Testis (tissue), 3 donors: ENCODE data around the gene SEMA5A. TPM values are rescaled to one million over a fixed set of nuclear protein-coding genes. Genes with fewer than 3 reads are reported as not detected.

Source experiments
- DNase-seq: peaks from one replicate; pipeline ENCODE4 v3.0.0-alpha.2; 2019
- H3K27ac ChIP-seq, 2 donors: fragments of 200-600 bp; sonication (generic); one replicate each; pipeline ENCODE4 v1.5.1; 2019
- H3K27me3 ChIP-seq: fragments of 200-600 bp; sonication (generic); one replicate; pipeline ENCODE4 v1.5.1; 2019
- H3K36me3 ChIP-seq: fragments of 200-600 bp; sonication (generic); one replicate; pipeline ENCODE4 v1.5.1; 2017; ENCODE audit warnings: low read depth; ENCODE audit errors: missing control alignments
- H3K4me1 ChIP-seq: fragments of 200-600 bp; sonication (generic); one replicate; pipeline ENCODE4 v1.5.1; 2019
- H3K4me3 ChIP-seq, 2 donors: fragments of 200-600 bp; sonication (generic); one replicate each; pipeline ENCODE4 v1.5.1; 2017 to 2019
- H3K9me3 ChIP-seq: fragments of 200-600 bp; sonication (generic); one replicate; pipeline ENCODE4 v1.5.1; 2017
- POLR2A ChIP-seq: fragments of 450-650 bp; IDR thresholded peaks from one replicate; pipeline ENCODE4 v1.6.1; 2017; ENCODE audit warnings: antibody characterized with exemption, mild to moderate bottlenecking, moderate library complexity
- WGBS, 2 donors: methylation state at CpG; one replicate each; pipeline ENCODE4 v1.1.5; 2018; 5-methylcytosine and 5-hydroxymethylcytosine counted together
- intact Hi-C: fragments of 100-400 bp; cut with DNase I; formaldehyde crosslinking; loops from one replicate; pipeline ENCODE4 v1.15.1; 2023; ENCODE audit warnings: low total_unique reads
- polyA plus RNA-seq: library from polyadenylated mRNA; stranded (reverse); fragments of 350-450 nt; fragmentation: Illumina TruSeq; extraction: RNeasy Lipid Tissue Mini Kit (QIAGEN cat#74804); gene quantifications from one replicate; pipeline ENCODE4 v1.2.3, GENCODE V29; 2014; ENCODE audit warnings: low read depth, low replicate concordance; ENCODE audit not compliant: insufficient read depth
- total RNA-seq, 2 donors: library from RNA; depleted of rRNA; stranded (reverse); fragments of >200 nt; gene quantifications; one replicate each; pipeline ENCODE4 v1.2.3, GENCODE V29; 2016
- TF ChIP-seq, protein P1 (sequence below), 3 experiments: fragments of 450-650 bp in 2 of 3; fragments of 200-600 bp in 1 of 3; sonication (generic) in 1 of 3; IDR thresholded peaks; one replicate each; pipeline ENCODE4 v1.5.1; 2016 to 2019; ENCODE audit warnings: antibody characterized with exemption in 3 of 3, mild to moderate bottlenecking in 2 of 3, moderate library complexity in 1 of 3

SEMA5A gene
- total and polyA plus RNA-seq, 3 donors from 2014 or later = 3.4 to 12.8 (median 5.4) TPM

DNA sequence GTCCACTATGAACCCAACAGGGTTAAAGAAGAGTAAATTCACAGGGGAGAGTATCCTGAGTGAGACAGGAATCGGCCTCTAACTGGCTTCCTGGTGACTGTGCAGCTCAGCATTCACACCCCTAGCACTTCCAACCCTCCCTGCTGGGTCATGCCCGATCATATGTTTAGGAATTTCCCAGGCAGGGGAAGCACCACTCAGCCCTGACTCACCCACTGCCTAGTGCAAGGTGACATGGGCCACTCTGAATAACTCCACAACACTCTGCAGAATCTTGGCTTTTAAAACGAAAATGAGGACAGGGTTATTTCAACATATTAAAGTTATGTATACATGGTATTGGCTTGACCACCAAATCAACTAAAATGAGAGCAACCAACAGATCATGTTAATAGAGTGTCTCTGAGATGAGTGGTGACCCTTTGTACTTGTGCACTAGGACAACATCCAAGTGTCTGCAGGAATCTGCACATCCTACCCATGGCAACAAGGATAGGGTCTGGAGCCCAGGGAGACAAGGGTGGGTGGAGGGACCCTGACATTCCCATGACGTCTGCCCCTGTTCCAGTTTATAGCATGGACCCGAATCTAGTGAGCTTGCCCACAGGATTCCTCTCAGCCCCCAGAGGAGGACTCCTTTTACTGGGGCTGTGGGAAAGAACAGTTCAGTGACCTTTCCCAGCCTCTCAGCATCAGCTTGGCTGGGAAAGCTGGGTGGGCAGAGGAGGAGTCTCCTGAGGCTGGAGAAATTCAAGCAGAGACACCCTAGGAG is 485.8 kb downstream of the SEMA5A start:
- Histone ChIP-seq H3K9me3 (no peaks in the 10 kb centered on the region), H3K27me3 (no peaks in the 10 kb centered on the region), H3K36me3 (no peaks in the 10 kb centered on the region), H3K4me1 (no peaks in the 10 kb centered on the region), H3K27ac (no peak overlapping the region), H3K4me3 (no peak overlapping the region)
- intact Hi-C loops = no loop called here
- TF ChIP-seq POLR2A = no peak
- TF ChIP-seq, protein P1, sequence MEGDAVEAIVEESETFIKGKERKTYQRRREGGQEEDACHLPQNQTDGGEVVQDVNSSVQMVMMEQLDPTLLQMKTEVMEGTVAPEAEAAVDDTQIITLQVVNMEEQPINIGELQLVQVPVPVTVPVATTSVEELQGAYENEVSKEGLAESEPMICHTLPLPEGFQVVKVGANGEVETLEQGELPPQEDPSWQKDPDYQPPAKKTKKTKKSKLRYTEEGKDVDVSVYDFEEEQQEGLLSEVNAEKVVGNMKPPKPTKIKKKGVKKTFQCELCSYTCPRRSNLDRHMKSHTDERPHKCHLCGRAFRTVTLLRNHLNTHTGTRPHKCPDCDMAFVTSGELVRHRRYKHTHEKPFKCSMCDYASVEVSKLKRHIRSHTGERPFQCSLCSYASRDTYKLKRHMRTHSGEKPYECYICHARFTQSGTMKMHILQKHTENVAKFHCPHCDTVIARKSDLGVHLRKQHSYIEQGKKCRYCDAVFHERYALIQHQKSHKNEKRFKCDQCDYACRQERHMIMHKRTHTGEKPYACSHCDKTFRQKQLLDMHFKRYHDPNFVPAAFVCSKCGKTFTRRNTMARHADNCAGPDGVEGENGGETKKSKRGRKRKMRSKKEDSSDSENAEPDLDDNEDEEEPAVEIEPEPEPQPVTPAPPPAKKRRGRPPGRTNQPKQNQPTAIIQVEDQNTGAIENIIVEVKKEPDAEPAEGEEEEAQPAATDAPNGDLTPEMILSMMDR (IDR thresholded peaks at IDR 0.05) = no peak
- WGBS, 2 donors = 46 to 60% methylated on average over 5 of the region's 5 CpGs
- no peak for DNase-seq

DNA sequence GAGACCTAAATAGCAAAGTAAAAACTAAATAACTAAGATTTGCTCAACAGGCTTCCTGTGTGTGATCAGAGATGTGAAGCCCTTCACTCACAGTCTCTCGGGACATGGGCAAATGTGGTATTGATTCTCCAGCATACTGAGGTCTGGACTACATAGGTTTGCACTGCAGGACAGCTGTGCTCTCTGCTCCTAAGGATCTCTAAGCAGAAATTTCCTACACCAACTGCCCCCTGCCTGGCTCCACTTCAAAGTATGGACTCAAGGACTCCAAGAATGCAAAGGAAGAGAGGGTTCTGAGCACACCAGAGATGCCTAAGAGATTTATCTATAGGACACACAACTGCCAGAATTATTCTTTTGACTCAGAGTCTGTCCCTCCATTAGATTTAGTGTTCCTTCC is 487.2 kb downstream of the SEMA5A start:
- H3K27ac ChIP-seq = no peak overlapping the region
- no peaks in the 10 kb centered on the region for H3K27me3 ChIP-seq
- no peak overlapping the region for H3K4me3 ChIP-seq
- H3K9me3 ChIP-seq = no peaks in the 10 kb centered on the region
- no peak for DNase-seq
- no peaks in the 10 kb centered on the region for H3K36me3 ChIP-seq
- no peaks in the 10 kb centered on the region for H3K4me1 ChIP-seq
- no peak for TF ChIP-seq POLR2A
- TF ChIP-seq, protein P1 (IDR thresholded peaks at IDR 0.05) = no peak
- 80 to 96% methylated on average over 1 of the region's 1 CpG for WGBS, 2 donors
- intact Hi-C loops = no loop called here

DNA sequence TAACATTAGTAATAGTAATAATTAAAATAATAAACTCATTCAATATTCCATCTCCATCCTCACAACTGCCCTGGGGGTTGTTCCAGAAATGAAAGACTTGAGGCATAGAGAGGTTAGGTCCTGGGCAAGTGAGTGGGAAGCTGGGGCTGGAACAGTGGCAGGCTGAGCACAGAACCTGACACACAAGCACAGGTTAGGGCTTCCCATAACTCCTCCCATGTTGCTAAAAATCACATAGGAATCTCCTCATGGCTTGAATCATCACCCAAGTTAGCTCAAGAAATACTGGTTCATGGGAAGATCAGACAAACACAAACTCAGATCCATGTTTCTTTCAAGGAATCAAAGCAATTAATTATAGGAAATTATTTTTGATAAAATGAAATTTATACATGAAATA is 487.7 kb downstream of the SEMA5A start:
- no peaks in the 10 kb centered on the region for H3K4me1 ChIP-seq
- H3K9me3 ChIP-seq = no peaks in the 10 kb centered on the region
- H3K27me3 ChIP-seq = no peaks in the 10 kb centered on the region
- H3K4me3 ChIP-seq = no peak overlapping the region
- no peaks in the 10 kb centered on the region for H3K36me3 ChIP-seq
- no peak for TF ChIP-seq POLR2A
- TF ChIP-seq, protein P1 (IDR thresholded peaks at IDR 0.05) = no peak
- DNase-seq = no peak
- intact Hi-C loops = no loop called here
- H3K27ac ChIP-seq = no peak overlapping the region

DNA sequence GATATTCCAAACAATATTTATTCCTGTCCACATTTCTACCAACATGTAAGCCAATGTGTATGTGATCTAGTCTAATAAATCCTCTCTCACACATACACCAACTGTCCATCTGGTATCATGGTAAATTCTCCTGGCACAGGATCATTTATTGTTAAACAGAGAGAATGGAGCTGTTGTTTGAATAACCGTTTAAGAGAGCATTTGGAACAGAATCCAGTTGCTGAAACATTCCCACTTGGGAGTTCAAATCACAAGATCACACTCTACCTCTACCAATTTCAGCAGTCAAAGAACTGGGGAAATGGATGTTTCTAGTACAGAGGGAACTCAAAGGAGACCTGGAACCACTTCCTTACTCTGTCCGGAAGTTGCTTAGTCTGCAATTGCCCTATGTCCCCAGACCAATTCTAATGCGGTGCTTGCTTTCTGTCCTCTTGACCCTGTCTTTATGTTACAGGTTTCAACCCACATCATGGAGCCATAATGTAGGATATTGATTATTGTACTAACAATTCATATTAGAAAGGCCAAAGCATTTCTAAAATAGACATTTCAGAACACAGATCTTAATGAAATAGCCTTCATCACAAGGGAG is 488.4 kb downstream of the SEMA5A start:
- no peaks in the 10 kb centered on the region for H3K36me3 ChIP-seq
- intact Hi-C loops = no loop called here
- H3K27me3 ChIP-seq = no peaks in the 10 kb centered on the region
- no peaks in the 10 kb centered on the region for H3K4me1 ChIP-seq
- H3K9me3 ChIP-seq = no peaks in the 10 kb centered on the region
- no peak for TF ChIP-seq POLR2A
- TF ChIP-seq, protein P1 (IDR thresholded peaks at IDR 0.05) = no peak
- no peak overlapping the region for H3K27ac ChIP-seq
- WGBS, 2 donors = 65 to 74% methylated on average over 3 of the region's 3 CpGs
- H3K4me3 ChIP-seq = no peak overlapping the region
- DNase-seq = no peak

DNA sequence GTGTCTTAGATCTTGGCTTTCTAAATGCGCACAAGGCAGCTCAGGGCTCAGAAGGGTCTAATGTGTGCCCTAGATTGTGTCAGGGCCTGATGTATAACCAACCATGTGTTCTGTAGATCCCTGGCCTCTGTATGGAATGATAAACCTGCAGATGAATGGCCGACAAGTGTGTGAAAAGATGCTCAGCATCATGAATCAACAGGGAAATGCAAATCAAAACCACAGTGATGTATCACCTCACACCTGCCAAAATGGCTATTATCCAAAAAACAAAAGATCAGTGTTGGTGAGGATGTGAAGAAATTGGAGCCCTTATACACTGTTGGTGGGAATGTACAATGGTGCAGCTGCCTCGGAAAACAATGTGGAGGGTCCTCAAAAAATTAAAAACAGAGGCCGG is 489.8 kb downstream of the SEMA5A start:
- Histone ChIP-seq H3K27me3 (no peaks in the 10 kb centered on the region), H3K9me3 (no peaks in the 10 kb centered on the region), H3K36me3 (no peaks in the 10 kb centered on the region), H3K4me1 (no peaks in the 10 kb centered on the region), H3K4me3 (no peak overlapping the region), H3K27ac (no peak overlapping the region)
- no peak for DNase-seq
- 96 to 98% methylated on average over 4 of the region's 4 CpGs for WGBS, 2 donors
- intact Hi-C loops = no loop called here
- TF ChIP-seq, protein P1 (IDR thresholded peaks at IDR 0.05) = no peak
- no peak for TF ChIP-seq POLR2A
